ENCODE data around the gene PRKG1.

The PRKG1 gene

GRCh38 chr10:51472154-51472553 is 397.9 kb downstream of the PRKG1 start:
- no peak for TF ChIP-seq REST (IDR thresholded peaks at IDR 0.05; ENCODE audit: insufficient read depth in 1 of 2, low read depth in 2 of 2, low read length in 2 of 2)
- no peak for TF ChIP-seq TAF1 (IDR thresholded peaks at IDR 0.05; ENCODE audit: borderline replicate concordance, insufficient read depth, low read length)
- TF ChIP-seq POLR2AphosphoS5 (IDR thresholded peaks at IDR 0.05; ENCODE audit: low read depth, low read length): no peak
- no peak for TF ChIP-seq FOXP2 (optimal IDR thresholded peaks at IDR 0.05; ENCODE audit: borderline replicate concordance, extremely low read depth, extremely low read length, insufficient read depth)
- no peak for TF ChIP-seq SIN3A (IDR thresholded peaks at IDR 0.05; ENCODE audit: borderline replicate concordance, insufficient read depth, low read length)

GRCh38 chr10:51479711-51480110 is 405.4 kb downstream of the PRKG1 start:
- no peak for TF ChIP-seq TAF1 (IDR thresholded peaks at IDR 0.05; ENCODE audit: borderline replicate concordance, insufficient read depth, low read length)
- TF ChIP-seq SIN3A (IDR thresholded peaks at IDR 0.05; ENCODE audit: borderline replicate concordance, insufficient read depth, low read length): no peak
- no peak for TF ChIP-seq REST (IDR thresholded peaks at IDR 0.05; ENCODE audit: insufficient read depth in 1 of 2, low read depth in 2 of 2, low read length in 2 of 2)
- no peak for TF ChIP-seq FOXP2 (optimal IDR thresholded peaks at IDR 0.05; ENCODE audit: borderline replicate concordance, extremely low read depth, extremely low read length, insufficient read depth)
- no peak for TF ChIP-seq POLR2AphosphoS5 (IDR thresholded peaks at IDR 0.05; ENCODE audit: low read depth, low read length)

- TF ChIP-seq TAF1 (IDR thresholded peaks at IDR 0.05; ENCODE audit: borderline replicate concordance, insufficient read depth, low read length) (no peak), POLR2AphosphoS5 (IDR thresholded peaks at IDR 0.05; ENCODE audit: low read depth, low read length) (no peak), SIN3A (IDR thresholded peaks at IDR 0.05; ENCODE audit: borderline replicate concordance, insufficient read depth, low read length) (no peak), REST (IDR thresholded peaks at IDR 0.05; ENCODE audit: insufficient read depth in 1 of 2, low read depth in 2 of 2, low read length in 2 of 2) (no peak), FOXP2 (optimal IDR thresholded peaks at IDR 0.05; ENCODE audit: borderline replicate concordance, extremely low read depth, extremely low read length, insufficient read depth) (no peak)
Measured at GRCh38 chr10:51485668-51486067, 411.4 kb downstream of the PRKG1 start.

GRCh38 chr10:51487576-51487975 is 413.3 kb downstream of the PRKG1 start:
- TF ChIP-seq SIN3A (IDR thresholded peaks at IDR 0.05; ENCODE audit: borderline replicate concordance, insufficient read depth, low read length) (no peak), POLR2AphosphoS5 (IDR thresholded peaks at IDR 0.05; ENCODE audit: low read depth, low read length) (no peak), FOXP2 (optimal IDR thresholded peaks at IDR 0.05; ENCODE audit: borderline replicate concordance, extremely low read depth, extremely low read length, insufficient read depth) (no peak), TAF1 (IDR thresholded peaks at IDR 0.05; ENCODE audit: borderline replicate concordance, insufficient read depth, low read length) (no peak), REST (IDR thresholded peaks at IDR 0.05; ENCODE audit: insufficient read depth in 1 of 2, low read depth in 2 of 2, low read length in 2 of 2) (no peak)
